Measurements from ENCODE around the gene HAPSTR1. TPM values are rescaled to one million over a fixed set of nuclear protein-coding genes. Genes with fewer than 3 reads are reported as not detected.

HAPSTR1 gene
- total and polyA plus RNA-seq, 2 of the 13 experiments (the other 11 are each of a cell fraction or from before 2014, with no cell fraction given), result 25.2 to 83.2 TPM

DNA sequence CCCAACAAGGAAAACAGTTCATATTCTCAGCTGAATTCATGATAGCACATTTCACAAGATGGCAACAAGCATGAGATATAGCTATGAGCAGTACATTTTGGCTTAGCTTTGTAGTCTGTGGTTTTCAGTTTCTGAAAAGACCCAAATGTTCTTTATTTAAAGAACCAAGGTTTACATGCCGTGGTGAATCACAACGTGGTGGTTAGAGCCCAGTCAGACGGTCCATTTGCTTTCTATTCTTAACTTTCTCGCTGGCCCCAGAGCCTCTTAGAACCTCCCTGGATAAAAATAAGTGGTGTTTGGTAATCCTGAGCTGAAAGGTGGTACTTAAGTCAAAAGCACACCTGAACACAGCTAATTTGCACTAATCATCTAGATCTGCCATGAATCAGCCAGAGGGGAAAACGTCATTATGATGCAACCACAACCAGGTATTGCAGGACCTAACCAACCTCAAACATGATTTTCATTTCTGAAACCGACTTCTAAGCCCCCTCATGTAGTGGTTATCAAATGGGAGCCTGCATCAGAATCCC lies 18.6 kb upstream of the HAPSTR1 start (continued):
- TF ChIP-seq, protein P1, sequence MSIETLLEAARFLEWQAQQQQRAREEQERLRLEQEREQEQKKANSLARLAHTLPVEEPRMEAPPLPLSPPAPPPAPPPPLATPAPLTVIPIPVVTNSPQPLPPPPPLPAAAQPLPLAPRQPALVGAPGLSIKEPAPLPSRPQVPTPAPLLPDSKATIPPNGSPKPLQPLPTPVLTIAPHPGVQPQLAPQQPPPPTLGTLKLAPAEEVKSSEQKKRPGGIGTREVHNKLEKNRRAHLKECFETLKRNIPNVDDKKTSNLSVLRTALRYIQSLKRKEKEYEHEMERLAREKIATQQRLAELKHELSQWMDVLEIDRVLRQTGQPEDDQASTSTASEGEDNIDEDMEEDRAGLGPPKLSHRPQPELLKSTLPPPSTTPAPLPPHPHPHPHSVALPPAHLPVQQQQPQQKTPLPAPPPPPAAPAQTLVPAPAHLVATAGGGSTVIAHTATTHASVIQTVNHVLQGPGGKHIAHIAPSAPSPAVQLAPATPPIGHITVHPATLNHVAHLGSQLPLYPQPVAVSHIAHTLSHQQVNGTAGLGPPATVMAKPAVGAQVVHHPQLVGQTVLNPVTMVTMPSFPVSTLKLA (IDR thresholded peaks at IDR 0.05), result no peak
- 0 out of 2 replicates have a peak, but pooled peaks have one; percentile 24 for TF ChIP-seq YEATS2 (CRISPR knock-in tag; IDR thresholded peaks at IDR 0.05; ENCODE audit: borderline replicate concordance)
- no peak for TF ChIP-seq NFKB2 (CRISPR knock-in tag; IDR thresholded peaks at IDR 0.05; ENCODE audit: borderline replicate concordance)
- TF ChIP-seq HMG20A (CRISPR knock-in tag; IDR thresholded peaks at IDR 0.05; ENCODE audit: borderline replicate concordance), result no peak
- no peak for TF ChIP-seq ZBTB3 (CRISPR knock-in tag; IDR thresholded peaks at IDR 0.05; ENCODE audit: borderline replicate concordance, low read depth)
- TF ChIP-seq, protein P2, sequence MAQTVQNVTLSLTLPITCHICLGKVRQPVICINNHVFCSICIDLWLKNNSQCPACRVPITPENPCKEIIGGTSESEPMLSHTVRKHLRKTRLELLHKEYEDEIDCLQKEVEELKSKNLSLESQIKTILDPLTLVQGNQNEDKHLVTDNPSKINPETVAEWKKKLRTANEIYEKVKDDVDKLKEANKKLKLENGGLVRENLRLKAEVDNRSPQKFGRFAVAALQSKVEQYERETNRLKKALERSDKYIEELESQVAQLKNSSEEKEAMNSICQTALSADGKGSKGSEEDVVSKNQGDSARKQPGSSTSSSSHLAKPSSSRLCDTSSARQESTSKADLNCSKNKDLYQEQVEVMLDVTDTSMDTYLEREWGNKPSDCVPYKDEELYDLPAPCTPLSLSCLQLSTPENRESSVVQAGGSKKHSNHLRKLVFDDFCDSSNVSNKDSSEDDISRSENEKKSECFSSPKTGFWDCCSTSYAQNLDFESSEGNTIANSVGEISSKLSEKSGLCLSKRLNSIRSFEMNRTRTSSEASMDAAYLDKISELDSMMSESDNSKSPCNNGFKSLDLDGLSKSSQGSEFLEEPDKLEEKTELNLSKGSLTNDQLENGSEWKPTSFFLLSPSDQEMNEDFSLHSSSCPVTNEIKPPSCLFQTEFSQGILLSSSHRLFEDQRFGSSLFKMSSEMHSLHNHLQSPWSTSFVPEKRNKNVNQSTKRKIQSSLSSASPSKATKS (CRISPR knock-in tag; IDR thresholded peaks at IDR 0.05), result no peak
- no peak for TF ChIP-seq ZSCAN20 (CRISPR knock-in tag; IDR thresholded peaks at IDR 0.05; ENCODE audit: borderline replicate concordance)
- no peak for TF ChIP-seq MTA3 (CRISPR knock-in tag; IDR thresholded peaks at IDR 0.05)
- TF ChIP-seq, protein P3, sequence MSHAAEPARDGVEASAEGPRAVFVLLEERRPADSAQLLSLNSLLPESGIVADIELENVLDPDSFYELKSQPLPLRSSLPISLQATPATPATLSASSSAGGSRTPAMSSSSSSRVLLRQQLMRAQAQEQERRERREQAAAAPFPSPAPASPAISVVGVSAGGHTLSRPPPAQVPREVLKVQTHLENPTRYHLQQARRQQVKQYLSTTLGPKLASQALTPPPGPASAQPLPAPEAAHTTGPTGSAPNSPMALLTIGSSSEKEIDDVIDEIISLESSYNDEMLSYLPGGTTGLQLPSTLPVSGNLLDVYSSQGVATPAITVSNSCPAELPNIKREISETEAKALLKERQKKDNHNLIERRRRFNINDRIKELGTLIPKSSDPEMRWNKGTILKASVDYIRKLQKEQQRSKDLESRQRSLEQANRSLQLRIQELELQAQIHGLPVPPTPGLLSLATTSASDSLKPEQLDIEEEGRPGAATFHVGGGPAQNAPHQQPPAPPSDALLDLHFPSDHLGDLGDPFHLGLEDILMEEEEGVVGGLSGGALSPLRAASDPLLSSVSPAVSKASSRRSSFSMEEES (CRISPR knock-in tag; IDR thresholded peaks at IDR 0.05), result no peak
- TF ChIP-seq GATAD2A (CRISPR knock-in tag; IDR thresholded peaks at IDR 0.05), result 0 out of 2 replicates have a peak, but pooled peaks have one; percentile 10
- TF ChIP-seq, protein P4, sequence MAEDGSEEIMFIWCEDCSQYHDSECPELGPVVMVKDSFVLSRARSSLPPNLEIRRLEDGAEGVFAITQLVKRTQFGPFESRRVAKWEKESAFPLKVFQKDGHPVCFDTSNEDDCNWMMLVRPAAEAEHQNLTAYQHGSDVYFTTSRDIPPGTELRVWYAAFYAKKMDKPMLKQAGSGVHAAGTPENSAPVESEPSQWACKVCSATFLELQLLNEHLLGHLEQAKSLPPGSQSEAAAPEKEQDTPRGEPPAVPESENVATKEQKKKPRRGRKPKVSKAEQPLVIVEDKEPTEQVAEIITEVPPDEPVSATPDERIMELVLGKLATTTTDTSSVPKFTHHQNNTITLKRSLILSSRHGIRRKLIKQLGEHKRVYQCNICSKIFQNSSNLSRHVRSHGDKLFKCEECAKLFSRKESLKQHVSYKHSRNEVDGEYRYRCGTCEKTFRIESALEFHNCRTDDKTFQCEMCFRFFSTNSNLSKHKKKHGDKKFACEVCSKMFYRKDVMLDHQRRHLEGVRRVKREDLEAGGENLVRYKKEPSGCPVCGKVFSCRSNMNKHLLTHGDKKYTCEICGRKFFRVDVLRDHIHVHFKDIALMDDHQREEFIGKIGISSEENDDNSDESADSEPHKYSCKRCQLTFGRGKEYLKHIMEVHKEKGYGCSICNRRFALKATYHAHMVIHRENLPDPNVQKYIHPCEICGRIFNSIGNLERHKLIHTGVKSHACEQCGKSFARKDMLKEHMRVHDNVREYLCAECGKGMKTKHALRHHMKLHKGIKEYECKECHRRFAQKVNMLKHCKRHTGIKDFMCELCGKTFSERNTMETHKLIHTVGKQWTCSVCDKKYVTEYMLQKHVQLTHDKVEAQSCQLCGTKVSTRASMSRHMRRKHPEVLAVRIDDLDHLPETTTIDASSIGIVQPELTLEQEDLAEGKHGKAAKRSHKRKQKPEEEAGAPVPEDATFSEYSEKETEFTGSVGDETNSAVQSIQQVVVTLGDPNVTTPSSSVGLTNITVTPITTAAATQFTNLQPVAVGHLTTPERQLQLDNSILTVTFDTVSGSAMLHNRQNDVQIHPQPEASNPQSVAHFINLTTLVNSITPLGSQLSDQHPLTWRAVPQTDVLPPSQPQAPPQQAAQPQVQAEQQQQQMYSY (CRISPR knock-in tag; IDR thresholded peaks at IDR 0.05), result no peak
- TF ChIP-seq ATAD3A (CRISPR knock-in tag; IDR thresholded peaks at IDR 0.05), result no peak
- TF ChIP-seq, protein P5, sequence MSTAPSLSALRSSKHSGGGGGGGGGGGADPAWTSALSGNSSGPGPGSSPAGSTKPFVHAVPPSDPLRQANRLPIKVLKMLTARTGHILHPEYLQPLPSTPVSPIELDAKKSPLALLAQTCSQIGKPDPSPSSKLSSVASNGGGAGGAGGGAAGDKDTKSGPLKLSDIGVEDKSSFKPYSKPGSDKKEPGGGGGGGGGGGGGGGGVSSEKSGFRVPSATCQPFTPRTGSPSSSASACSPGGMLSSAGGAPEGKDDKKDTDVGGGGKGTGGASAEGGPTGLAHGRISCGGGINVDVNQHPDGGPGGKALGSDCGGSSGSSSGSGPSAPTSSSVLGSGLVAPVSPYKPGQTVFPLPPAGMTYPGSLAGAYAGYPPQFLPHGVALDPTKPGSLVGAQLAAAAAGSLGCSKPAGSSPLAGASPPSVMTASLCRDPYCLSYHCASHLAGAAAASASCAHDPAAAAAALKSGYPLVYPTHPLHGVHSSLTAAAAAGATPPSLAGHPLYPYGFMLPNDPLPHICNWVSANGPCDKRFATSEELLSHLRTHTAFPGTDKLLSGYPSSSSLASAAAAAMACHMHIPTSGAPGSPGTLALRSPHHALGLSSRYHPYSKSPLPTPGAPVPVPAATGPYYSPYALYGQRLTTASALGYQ (CRISPR knock-in tag; IDR thresholded peaks at IDR 0.05), result no peak
- no peak for TF ChIP-seq KAT8 (CRISPR knock-in tag; IDR thresholded peaks at IDR 0.05)
- peak; percentile 43 for TF ChIP-seq THAP11 (CRISPR knock-in tag; IDR thresholded peaks at IDR 0.05)
- TF ChIP-seq E2F5 (CRISPR knock-in tag; conservative IDR thresholded peaks at IDR 0.05), result no peak
- TF ChIP-seq, protein P6, sequence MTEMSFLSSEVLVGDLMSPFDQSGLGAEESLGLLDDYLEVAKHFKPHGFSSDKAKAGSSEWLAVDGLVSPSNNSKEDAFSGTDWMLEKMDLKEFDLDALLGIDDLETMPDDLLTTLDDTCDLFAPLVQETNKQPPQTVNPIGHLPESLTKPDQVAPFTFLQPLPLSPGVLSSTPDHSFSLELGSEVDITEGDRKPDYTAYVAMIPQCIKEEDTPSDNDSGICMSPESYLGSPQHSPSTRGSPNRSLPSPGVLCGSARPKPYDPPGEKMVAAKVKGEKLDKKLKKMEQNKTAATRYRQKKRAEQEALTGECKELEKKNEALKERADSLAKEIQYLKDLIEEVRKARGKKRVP (CRISPR knock-in tag; IDR thresholded peaks at IDR 0.05), result peak; percentile 51 to 99; a peak in 3 of 4 replicates
